CD4-positive, alpha-beta T cell treated with Interleukin-6 at 100 ng/mL for 8 hours (primary cell): ENCODE data around the gene NTN1.
"Not testable (repeated sequence)": the region's sequence is repeated elsewhere in the genome, so short reads cannot be mapped to it uniquely, and the experiment has no call there.

ENCODE experiments used
- DNase-seq: peaks from one replicate; pipeline ENCODE4 v3.0.0-alpha.2; 2020; ENCODE audit warnings: mixed read lengths, low spot score

NTN1 gene

GRCh38 chr17:9124554-9124935, 103.2 kb downstream of the NTN1 start:
- no peak for DNase-seq

- DNase-seq = no peak
These were observed 104.4 kb downstream of the NTN1 start for GRCh38 chr17:9125722-9126121.

- no peak for DNase-seq
These were observed 106.0 kb downstream of the NTN1 start for GRCh38 chr17:9127340-9127739.

GRCh38 chr17:9131371-9131770, 110.1 kb downstream of the NTN1 start:
- no peak for DNase-seq

- no peak for DNase-seq
These were observed 111.0 kb downstream of the NTN1 start for GRCh38 chr17:9132291-9132690.

- DNase-seq = no peak
These were observed 111.8 kb downstream of the NTN1 start for GRCh38 chr17:9132944-9133610.

GRCh38 chr17:9138161-9138717, 116.9 kb downstream of the NTN1 start:
- no peak for DNase-seq

GRCh38 chr17:9139695-9140094, 118.4 kb downstream of the NTN1 start:
- DNase-seq = no peak

- no peak for DNase-seq
These were observed 119.5 kb downstream of the NTN1 start for GRCh38 chr17:9140550-9141424.

GRCh38 chr17:9141425-9141753, 120.1 kb downstream of the NTN1 start:
- no peak for DNase-seq

- DNase-seq = no peak
These were observed 121.6 kb downstream of the NTN1 start for GRCh38 chr17:9142772-9143494.

- DNase-seq = no peak
These were observed 123.4 kb downstream of the NTN1 start for GRCh38 chr17:9144502-9145249.

- no peak for DNase-seq
These were observed 124.8 kb downstream of the NTN1 start for GRCh38 chr17:9146064-9146463.

GRCh38 chr17:9148905-9149525, 127.7 kb downstream of the NTN1 start:
- DNase-seq = no peak

GRCh38 chr17:9150446-9151090, 129.3 kb downstream of the NTN1 start:
- DNase-seq = no peak

- DNase-seq = no peak
These were observed 129.8 kb downstream of the NTN1 start for GRCh38 chr17:9151091-9151490.

- not testable (repeated sequence) for DNase-seq
These were observed 130.4 kb downstream of the NTN1 start for GRCh38 chr17:9151740-9152139.

GRCh38 chr17:9158544-9159452, 137.5 kb downstream of the NTN1 start:
- no peak for DNase-seq

- no peak for DNase-seq
These were observed 141.1 kb downstream of the NTN1 start for GRCh38 chr17:9162275-9162985.
